Suprapubic skin (tissue), 4 donors: ENCODE data around the gene SBNO2. TPM values are rescaled to one million over a fixed set of nuclear protein-coding genes. Genes with fewer than 3 reads are reported as not detected.

ENCODE experiments used
- DNase-seq, 2 donors: peaks; one replicate each; pipeline ENCODE4 v3.0.0-alpha.2; 2019; ENCODE audit warnings: low spot score in 2 of 2
- H3K27ac ChIP-seq: fragments of 200-600 bp; sonication (generic); one replicate; pipeline ENCODE4 v1.5.1; 2019
- H3K27me3 ChIP-seq: fragments of 200-600 bp; sonication (generic); one replicate; pipeline ENCODE4 v1.5.1; 2019
- H3K36me3 ChIP-seq: fragments of 200-600 bp; sonication (generic); one replicate; pipeline ENCODE4 v1.5.1; 2019
- H3K4me1 ChIP-seq: fragments of 200-600 bp; sonication (generic); one replicate; pipeline ENCODE4 v1.5.1; 2019
- H3K4me3 ChIP-seq: fragments of 200-600 bp; sonication (generic); one replicate; pipeline ENCODE4 v1.5.1; 2019; ENCODE audit warnings: mild to moderate bottlenecking
- H3K9me3 ChIP-seq: fragments of 200-600 bp; sonication (generic); one replicate; pipeline ENCODE4 v1.5.1; 2019
- CTCF ChIP-seq, 2 donors: fragments of 200-600 bp in 1 of 2; fragments of 450-650 bp in 1 of 2; sonication (generic) in 1 of 2; IDR thresholded peaks; one replicate each; pipeline ENCODE4 v1.5.1; 2016 to 2019; ENCODE audit warnings: antibody characterized with exemption in 2 of 2, mild to moderate bottlenecking in 1 of 2, moderate library complexity in 1 of 2
- EP300 ChIP-seq: sonication (generic); formaldehyde crosslinking; IDR thresholded peaks from one replicate; pipeline ENCODE4 v1.6.1; 2017; ENCODE audit warnings: antibody characterized with exemption
- POLR2A ChIP-seq, 2 donors: fragments of 450-650 bp; IDR thresholded peaks; one replicate each; pipeline ENCODE4 v1.6.1; 2017; ENCODE audit warnings: antibody characterized with exemption in 2 of 2, mild to moderate bottlenecking in 2 of 2, moderate library complexity in 2 of 2
- POLR2AphosphoS5 ChIP-seq, 3 donors: sonication (generic); formaldehyde crosslinking; IDR thresholded peaks; one replicate each; pipeline ENCODE4 v1.6.1; 2017; ENCODE audit warnings: antibody characterized with exemption in 3 of 3
- WGBS: methylation state at CpG from one replicate; pipeline ENCODE4 v1.1.5; 2018; 5-methylcytosine and 5-hydroxymethylcytosine counted together
- total RNA-seq, 4 donors: library from RNA; depleted of rRNA; stranded (reverse); fragments of >200 nt; gene quantifications; one replicate each; pipeline ENCODE4 v1.1.0, GENCODE V29; 2016

The SBNO2 gene
- total RNA-seq, 4 donors from 2014 or later, result 36.7 to 58.9 (median 45.5) TPM

GRCh38 chr19:1069009-1069779 is 104.9 kb downstream of the SBNO2 start:
- H3K4me1 ChIP-seq, result peaks cover 69% of the 10 kb centered on the region
- no peaks in the 10 kb centered on the region for H3K36me3 ChIP-seq
- no peaks in the 10 kb centered on the region for H3K9me3 ChIP-seq
- WGBS, result 47% methylated on average over 21 of the region's 25 CpGs
- peaks cover 41% of the 10 kb centered on the region for H3K27me3 ChIP-seq
- H3K4me3 ChIP-seq, result peak overlapping the region; percentile 52
- TF ChIP-seq POLR2AphosphoS5 (IDR thresholded peaks at IDR 0.05), result peak in 1 of 3 donors; percentile 30
- TF ChIP-seq POLR2A (IDR thresholded peaks at IDR 0.05), result no peak
- no peak overlapping the region for H3K27ac ChIP-seq
- DNase-seq, result peak in 1 of 2 donors; percentile 78

DNA sequence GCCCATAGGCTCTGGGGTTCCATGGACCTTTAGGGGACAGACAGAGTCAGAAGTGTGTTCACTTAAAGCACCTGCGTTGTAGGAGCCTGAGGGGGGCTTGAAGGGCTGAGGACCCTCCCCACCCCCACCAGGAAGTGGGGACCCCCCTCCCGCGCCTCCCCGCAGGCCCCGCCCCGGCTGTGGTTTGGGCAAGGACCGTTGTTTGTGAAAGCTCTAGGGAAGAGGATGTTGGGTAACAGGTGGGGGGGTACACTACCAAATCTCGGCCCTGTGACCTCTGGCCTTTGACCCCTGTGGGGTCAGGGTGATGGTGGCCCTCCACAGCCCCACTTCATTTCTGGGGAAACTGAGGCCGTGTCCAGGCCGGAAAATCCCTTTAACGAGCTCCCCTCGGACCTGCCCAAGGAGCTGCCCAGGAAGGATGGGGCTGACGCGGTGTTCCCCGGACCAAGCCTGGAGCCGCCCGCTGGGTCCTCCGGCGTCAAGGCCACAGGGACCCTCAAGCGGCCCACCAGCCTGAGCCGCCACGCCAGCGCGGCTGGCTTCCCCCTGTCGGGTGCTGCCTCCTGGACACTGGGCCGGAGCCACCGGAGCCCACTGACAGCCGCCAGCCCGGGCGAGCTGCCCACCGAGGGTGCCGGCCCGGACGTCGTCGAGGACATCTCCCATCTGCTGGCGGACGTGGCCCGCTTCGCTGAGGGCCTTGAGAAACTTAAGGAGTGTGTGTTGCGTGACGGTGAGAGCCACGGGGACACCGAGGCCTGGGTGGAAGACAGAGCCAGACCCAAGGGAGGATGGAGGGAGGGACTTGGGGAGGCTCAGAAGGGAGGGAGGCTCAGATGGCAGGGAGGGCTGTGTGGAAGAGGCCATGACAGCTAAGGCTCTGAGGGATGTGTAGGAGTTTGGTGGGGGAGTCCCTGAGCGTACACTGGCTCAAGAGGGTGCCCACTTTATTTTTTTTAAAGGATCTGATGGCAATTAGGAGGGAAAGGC is 105.8 kb downstream of the SBNO2 start:
- DNase-seq, result peak in 1 of 2 donors; percentile 76
- Histone ChIP-seq H3K27me3 (peaks cover 41% of the 10 kb centered on the region), H3K4me3 (peak overlapping the region; percentile 52), H3K27ac (peak overlapping the region; percentile 26), H3K4me1 (peaks cover 62% of the 10 kb centered on the region), H3K36me3 (no peaks in the 10 kb centered on the region), H3K9me3 (no peaks in the 10 kb centered on the region)
- TF ChIP-seq POLR2A (IDR thresholded peaks at IDR 0.05), result no peak
- TF ChIP-seq CTCF (IDR thresholded peaks at IDR 0.05), result no peak
- TF ChIP-seq POLR2AphosphoS5 (IDR thresholded peaks at IDR 0.05), result no peak
- TF ChIP-seq EP300, result no peak
- WGBS, result 64% methylated on average over 21 of the region's 45 CpGs

DNA sequence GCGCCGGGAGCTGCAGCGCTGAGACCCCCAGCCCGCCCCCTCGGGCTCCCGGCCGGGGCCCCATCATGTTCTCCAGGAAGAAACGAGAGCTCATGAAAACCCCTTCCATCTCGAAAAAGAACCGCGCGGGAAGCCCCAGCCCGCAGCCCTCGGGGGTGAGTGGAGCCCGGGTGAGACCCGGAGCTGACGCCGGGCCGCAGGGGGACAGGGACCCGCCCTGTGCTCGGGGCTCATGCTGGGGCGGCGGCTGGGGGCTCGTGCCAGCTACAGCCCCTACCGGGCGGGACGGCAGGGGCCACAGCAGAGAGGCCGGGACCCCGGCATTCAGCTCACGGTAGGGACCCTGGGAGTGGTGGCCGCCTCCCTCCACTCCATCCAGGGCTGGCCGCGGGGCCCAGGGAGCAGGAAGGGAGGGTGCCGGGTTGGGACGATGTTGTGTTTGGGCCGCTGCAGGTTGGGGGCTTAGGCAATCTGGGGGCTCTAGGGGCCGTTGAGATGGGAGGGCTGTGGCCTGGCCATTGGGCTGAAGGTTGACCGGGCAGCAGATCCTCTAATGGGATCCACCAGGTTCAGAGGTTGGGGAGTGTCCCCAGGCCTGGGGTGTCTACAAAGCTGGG is 106.6 kb downstream of the SBNO2 start:
- Histone ChIP-seq H3K27ac (peak overlapping the region; percentile 1), H3K27me3 (peaks cover 41% of the 10 kb centered on the region), H3K4me3 (peak overlapping the region; percentile 52), H3K4me1 (peaks cover 62% of the 10 kb centered on the region), H3K36me3 (no peaks in the 10 kb centered on the region), H3K9me3 (no peaks in the 10 kb centered on the region)
- no peak for TF ChIP-seq POLR2A (IDR thresholded peaks at IDR 0.05)
- TF ChIP-seq EP300, result no peak
- 3% methylated on average over 7 of the region's 38 CpGs for WGBS
- DNase-seq, result peak in 1 of 2 donors; percentile 64

GRCh38 chr19:1066748-1067340 is 107.2 kb downstream of the SBNO2 start, which contains the start of gene ARHGAP45:
ARHGAP45 (plus strand) TSS chr19:1067167; CDS start chr19:1067406, 239 bp downstream.
- 0% methylated on average over 3 of the region's 61 CpGs for WGBS
- peak in 1 of 2 donors; percentile 73 for DNase-seq
- no peaks in the 10 kb centered on the region for H3K36me3 ChIP-seq
- peaks cover 62% of the 10 kb centered on the region for H3K4me1 ChIP-seq
- TF ChIP-seq CTCF (IDR thresholded peaks at IDR 0.05) (no peak), POLR2A (IDR thresholded peaks at IDR 0.05) (no peak), POLR2AphosphoS5 (IDR thresholded peaks at IDR 0.05) (no peak), EP300 (no peak)
- no peaks in the 10 kb centered on the region for H3K9me3 ChIP-seq
- peak within 1 kb of the TSS; percentile 1 for H3K27ac ChIP-seq
- H3K27me3 ChIP-seq, result peaks cover 41% of the 10 kb centered on the region
- H3K4me3 ChIP-seq, result peak within 1 kb of the TSS; percentile 52

DNA sequence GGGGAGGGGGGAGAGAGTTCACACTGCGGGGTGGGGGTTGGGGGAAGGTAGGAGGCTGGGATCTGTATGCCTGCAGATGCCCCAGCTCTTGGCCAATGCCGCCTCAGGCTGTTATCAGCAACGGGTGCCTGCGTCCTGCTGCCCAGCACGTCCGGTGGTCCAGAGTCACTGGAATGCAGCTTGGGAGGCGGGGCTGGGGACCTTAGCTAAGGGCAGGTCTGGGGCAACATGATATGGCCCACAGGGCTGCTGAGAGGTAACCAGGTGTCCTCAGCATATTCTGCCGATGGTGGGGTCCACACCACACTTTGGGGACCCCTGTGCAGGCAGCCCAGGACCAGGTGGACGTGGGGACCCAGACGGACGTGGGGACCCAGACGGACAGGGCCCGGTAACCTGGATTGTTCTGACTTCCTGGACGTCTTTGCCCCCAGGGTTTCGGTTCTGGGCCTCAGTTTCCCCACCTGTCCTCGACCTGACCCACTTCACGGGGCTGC is 107.8 kb downstream of the SBNO2 start:
- H3K27me3 ChIP-seq, result peaks cover 41% of the 10 kb centered on the region
- 43% methylated on average over 17 of the region's 17 CpGs for WGBS
- no peaks in the 10 kb centered on the region for H3K9me3 ChIP-seq

More for the DNA sequence above, 107.8 kb downstream of the SBNO2 start:
- no peak for TF ChIP-seq CTCF (IDR thresholded peaks at IDR 0.05)
- no peak for TF ChIP-seq POLR2AphosphoS5 (IDR thresholded peaks at IDR 0.05)
- TF ChIP-seq POLR2A (IDR thresholded peaks at IDR 0.05), result no peak
- no peak for TF ChIP-seq EP300
- Histone ChIP-seq H3K27ac (no peak overlapping the region), H3K4me3 (peak overlapping the region; percentile 52), H3K4me1 (peaks cover 57% of the 10 kb centered on the region), H3K36me3 (no peaks in the 10 kb centered on the region)
- DNase-seq, result peak in 1 of 2 donors; percentile 67
